Measurements from ENCODE around the gene SINHCAF.
A peak's percentile ranks its signal among the peaks of the same experiment; 100 is the strongest.

Gene SINHCAF

DNA sequence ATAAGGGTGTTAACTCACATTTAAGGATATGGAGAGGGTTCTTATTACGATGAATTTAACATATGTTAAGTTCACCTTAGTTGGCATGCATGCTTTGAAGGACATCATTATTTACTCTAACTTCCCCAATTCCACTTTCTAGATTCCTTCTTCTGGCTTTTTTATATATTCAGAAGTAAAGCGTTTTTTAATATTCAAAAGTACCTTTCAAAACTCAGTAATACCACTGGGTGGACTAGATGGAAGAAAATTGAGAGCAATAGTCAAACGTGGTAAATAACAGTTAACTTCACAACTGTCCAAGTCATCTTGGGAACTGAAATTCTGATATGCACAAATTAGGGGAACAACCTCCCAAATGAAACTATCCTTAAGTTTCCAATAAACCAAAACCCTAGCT is 9.1 kb downstream of the SINHCAF start:
- TF ChIP-seq, protein P1, sequence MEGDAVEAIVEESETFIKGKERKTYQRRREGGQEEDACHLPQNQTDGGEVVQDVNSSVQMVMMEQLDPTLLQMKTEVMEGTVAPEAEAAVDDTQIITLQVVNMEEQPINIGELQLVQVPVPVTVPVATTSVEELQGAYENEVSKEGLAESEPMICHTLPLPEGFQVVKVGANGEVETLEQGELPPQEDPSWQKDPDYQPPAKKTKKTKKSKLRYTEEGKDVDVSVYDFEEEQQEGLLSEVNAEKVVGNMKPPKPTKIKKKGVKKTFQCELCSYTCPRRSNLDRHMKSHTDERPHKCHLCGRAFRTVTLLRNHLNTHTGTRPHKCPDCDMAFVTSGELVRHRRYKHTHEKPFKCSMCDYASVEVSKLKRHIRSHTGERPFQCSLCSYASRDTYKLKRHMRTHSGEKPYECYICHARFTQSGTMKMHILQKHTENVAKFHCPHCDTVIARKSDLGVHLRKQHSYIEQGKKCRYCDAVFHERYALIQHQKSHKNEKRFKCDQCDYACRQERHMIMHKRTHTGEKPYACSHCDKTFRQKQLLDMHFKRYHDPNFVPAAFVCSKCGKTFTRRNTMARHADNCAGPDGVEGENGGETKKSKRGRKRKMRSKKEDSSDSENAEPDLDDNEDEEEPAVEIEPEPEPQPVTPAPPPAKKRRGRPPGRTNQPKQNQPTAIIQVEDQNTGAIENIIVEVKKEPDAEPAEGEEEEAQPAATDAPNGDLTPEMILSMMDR (IDR thresholded peaks at IDR 0.05; ENCODE audit: insufficient read depth, low read depth, low read length, missing control alignments), result no peak
- H3K4me3 ChIP-seq (ENCODE audit: low read depth, low read length), result peak overlapping the region; percentile 94

DNA sequence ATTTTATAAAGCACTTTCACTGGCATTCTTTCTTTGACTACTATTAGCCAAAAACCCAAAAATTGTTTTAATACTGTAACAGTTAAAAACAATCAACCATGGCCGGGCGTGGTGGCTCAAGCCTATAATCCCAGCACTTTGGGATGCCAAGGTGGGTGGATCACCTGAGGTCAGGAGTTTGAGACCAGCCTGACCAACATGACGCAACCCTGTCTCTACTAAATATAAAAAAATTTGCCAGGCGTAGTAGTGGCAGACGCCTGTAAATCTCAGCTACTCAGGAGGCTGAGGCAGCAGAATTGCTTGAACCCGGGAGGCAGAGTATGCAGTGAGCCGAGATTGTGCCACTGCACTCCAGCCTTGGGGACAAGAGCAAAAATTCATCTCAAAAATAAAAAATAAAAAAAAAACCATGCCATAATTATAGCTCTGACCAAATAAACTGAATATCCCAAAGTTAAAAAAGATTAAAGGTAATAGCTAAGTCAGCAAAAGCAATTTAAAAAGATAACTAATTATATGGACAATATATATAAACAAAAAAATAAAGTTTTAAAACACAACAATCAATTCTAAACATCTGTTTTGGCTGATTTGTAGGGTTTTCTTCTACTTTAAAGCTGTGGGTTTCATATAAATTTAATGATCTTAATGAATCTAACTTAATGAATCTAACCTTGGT is 10.0 kb downstream of the SINHCAF start:
- H3K4me3 ChIP-seq (ENCODE audit: low read depth, low read length), result no peak overlapping the region
- DNase-seq (ENCODE audit: low read depth), result no peak
- TF ChIP-seq, protein P1 (IDR thresholded peaks at IDR 0.05; ENCODE audit: insufficient read depth, low read depth, low read length, missing control alignments), result no peak

More for the DNA sequence above, 9.1 kb downstream of the SINHCAF start:
- no peak for DNase-seq (ENCODE audit: low read depth)

DNA sequence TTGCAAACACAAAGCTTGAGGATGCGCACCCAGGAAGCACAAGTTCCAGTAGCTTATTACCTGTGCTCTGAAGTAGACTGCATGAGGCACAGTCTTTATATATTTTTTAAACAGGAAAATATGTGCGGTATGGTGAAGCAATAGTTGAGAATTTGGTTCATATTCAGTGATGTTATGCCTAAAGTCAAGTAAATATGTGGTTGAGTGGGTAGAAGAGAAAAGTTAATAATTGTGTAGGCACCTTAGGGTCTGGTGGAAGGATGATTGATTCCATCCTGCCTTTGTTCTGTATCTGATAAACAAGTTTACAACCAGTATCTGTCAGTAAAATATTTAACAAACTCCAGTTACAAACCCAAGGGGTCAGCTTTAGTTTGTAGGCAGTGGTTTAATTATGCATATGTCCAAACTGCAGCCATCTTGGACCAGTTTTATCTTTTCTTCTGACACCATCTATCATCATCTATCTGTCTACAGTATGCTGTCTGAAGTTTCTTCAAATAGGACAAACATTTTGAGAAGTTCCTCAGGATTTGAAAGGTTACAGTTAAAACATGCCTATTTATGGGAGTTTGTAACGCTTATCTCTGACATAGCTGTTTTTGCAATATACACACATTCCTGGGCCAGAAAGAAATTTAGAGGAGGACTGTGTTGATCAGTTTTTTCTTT is 10.8 kb downstream of the SINHCAF start:
- H3K4me3 ChIP-seq (ENCODE audit: low read depth, low read length), result no peak overlapping the region
- no peak for DNase-seq (ENCODE audit: low read depth)
- TF ChIP-seq, protein P1 (IDR thresholded peaks at IDR 0.05; ENCODE audit: insufficient read depth, low read depth, low read length, missing control alignments), result no peak

DNA sequence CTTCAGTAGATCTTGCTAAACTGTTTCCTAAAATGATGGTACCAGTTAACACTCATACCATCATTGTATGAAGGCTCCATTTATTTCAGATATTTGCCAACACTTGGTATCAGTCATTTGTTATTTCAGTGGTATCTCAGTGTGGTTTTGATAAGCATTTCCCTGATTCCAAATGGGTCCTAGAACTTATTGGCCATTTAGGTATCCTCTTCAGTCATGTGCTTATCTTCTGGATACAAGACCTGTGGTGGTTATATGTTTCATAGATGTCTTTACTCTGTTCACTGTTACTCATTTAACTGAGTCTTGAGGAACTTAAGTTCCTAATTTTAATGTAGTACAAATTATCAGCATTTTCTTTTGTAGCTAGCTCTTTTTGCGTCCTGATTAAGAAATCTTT is 13.5 kb downstream of the SINHCAF start:
- TF ChIP-seq, protein P1 (IDR thresholded peaks at IDR 0.05; ENCODE audit: insufficient read depth, low read depth, low read length, missing control alignments), result no peak
- no peak for DNase-seq (ENCODE audit: low read depth)
- H3K4me3 ChIP-seq (ENCODE audit: low read depth, low read length), result no peak overlapping the region

DNA sequence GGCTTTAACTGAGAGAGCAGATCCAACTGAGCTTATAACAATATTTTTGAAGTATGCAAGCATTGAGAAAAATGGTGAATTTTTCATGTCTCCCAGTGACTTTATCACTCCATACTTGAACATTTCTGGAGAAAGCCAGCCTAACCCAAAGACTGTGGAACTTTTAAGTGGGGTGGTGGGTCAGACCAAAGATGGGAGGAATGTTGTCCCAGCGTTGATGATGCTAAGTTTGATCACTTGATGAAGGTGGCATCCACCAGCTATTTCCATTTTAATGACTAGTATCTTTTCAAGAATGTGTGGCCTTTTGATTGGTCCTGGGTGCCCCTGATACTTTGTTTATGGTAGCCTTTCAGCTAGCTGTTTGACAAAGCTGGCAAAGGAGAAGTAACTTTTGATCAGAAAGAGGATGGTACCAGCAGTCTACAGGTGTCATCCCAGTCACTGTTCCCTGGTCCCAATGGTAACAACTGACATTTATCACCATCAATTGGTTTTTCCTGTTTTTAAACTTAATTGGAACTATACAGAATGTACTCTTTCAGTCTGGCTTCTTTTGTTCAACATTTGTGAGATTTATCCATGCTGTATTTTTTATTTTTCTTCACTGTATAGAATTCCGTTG is 14.2 kb downstream of the SINHCAF start:
- TF ChIP-seq, protein P1 (IDR thresholded peaks at IDR 0.05; ENCODE audit: insufficient read depth, low read depth, low read length, missing control alignments), result no peak
- H3K4me3 ChIP-seq (ENCODE audit: low read depth, low read length), result no peak overlapping the region
- no peak for DNase-seq (ENCODE audit: low read depth)

DNA sequence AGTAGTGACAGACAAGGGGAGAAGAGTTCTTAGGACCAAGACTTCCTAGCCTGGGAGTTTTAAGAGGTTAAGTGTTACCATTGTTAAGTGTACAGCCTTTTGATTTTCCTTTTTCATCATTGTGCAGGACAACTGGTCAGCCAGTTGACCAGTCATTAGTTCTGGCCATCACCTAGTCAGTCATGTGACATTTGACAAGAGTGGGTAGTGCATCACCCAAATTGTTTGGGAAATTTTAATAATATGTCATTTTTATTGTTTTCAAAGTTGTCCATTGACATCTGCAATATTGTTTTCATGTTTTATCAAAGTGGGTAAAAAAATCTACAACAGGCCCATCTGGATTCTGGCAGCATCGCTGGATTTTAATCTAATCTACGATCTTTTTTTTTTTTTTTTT is 15.5 kb downstream of the SINHCAF start:
- H3K4me3 ChIP-seq (ENCODE audit: low read depth, low read length), result no peak overlapping the region
- TF ChIP-seq, protein P1 (IDR thresholded peaks at IDR 0.05; ENCODE audit: insufficient read depth, low read depth, low read length, missing control alignments), result no peak
- DNase-seq (ENCODE audit: low read depth), result no peak
